MM.1S (cell line): ENCODE results near the gene CRISP2.

Experiments used
- CTCF ChIP-seq: fragments of 300-600 bp; sonication (generic); IDR thresholded peaks from 2 replicates; pipeline ENCODE4 v1.5.1; 2016; ENCODE audit warnings: antibody characterized with exemption, low read length, mixed read lengths
- EZH2 ChIP-seq: fragments of 300-600 bp; sonication (generic); optimal IDR thresholded peaks from 2 replicates; pipeline ENCODE3; 2017; ENCODE audit warnings: low read depth, mild to moderate bottlenecking, antibody characterized with exemption, low read length, mixed read lengths
- EZH2phosphoT487 ChIP-seq: fragments of 300-600 bp; sonication (generic); IDR thresholded peaks from 2 replicates; pipeline ENCODE4 v1.6.1; 2018; ENCODE audit warnings: antibody characterized with exemption, low read length

DNA sequence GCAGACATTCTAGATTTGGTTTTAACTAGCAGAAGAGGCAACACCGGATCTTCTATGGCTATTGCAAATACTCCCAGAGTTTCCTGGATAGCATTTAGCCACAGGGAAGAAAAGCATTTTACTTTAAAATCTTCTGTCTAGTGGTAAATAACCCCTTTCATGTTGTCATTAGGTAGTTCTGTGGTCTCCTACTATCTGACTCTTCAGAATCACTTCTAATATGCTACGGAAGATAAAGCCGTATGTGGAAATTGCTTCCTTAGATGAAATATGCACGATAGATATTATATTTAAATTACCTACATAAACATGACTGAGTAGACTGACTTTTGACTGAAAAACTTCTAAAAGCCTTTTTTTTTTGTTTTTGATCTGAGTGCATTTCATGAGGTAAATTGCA is 30.1 kb upstream of the CRISP2 start:
- TF ChIP-seq CTCF (no peak), EZH2phosphoT487 (no peak), EZH2 (no peak)
